ENCODE data around the gene JUNB. TPM values are rescaled to one million over a fixed set of nuclear protein-coding genes. Genes with fewer than 3 reads are reported as not detected.
A peak's percentile ranks its signal among the peaks of the same experiment; 100 is the strongest.

Gene JUNB
- total RNA-seq, 2 donors from 2014 or later = 574 to 618 TPM

- Mint-ChIP-seq H3K4me1 (ENCODE audit: low read depth) (peaks cover 58% of the 10 kb centered on the region), H3K27me3 (ENCODE audit: low read depth) (peaks cover 84% of the 10 kb centered on the region), H3K4me3 (peak overlapping the region; percentile 67 to 78), H3K27ac (no peak overlapping the region), H3K36me3 (ENCODE audit: insufficient read depth in 2 of 2) (peaks cover 0 to 5% of the 10 kb centered on the region in 2 donors), H3K9me3 (no peaks in the 10 kb centered on the region)
- DNase-seq = peak; percentile 27 to 33
- peak; percentile 32 to 56 for ATAC-seq (replicated peaks in 1 of 2)
Measured at GRCh38 chr19:12838886-12839756, 47.8 kb downstream of the JUNB start.

GRCh38 chr19:12840091-12841079 lies 49.1 kb downstream of the JUNB start:
- Mint-ChIP-seq H3K36me3 (ENCODE audit: insufficient read depth in 2 of 2) (peaks cover 0 to 5% of the 10 kb centered on the region in 2 donors), H3K27ac (no peak overlapping the region), H3K4me1 (ENCODE audit: low read depth) (peaks cover 54% of the 10 kb centered on the region), H3K9me3 (no peaks in the 10 kb centered on the region), H3K4me3 (peak overlapping the region; percentile 29 to 78), H3K27me3 (ENCODE audit: low read depth) (peaks cover 82% of the 10 kb centered on the region)
- ATAC-seq (replicated peaks in 1 of 2) (peak; percentile 20 to 37), DNase-seq (peak; percentile 74 to 75)

GRCh38 chr19:12841094-12841493 lies 49.8 kb downstream of the JUNB start:
- H3K27ac Mint-ChIP-seq = no peak overlapping the region
- peak overlapping the region; percentile 58 to 78 for H3K4me3 Mint-ChIP-seq
- DNase-seq (peak; percentile 27 to 51), ATAC-seq (replicated peaks in 1 of 2) (peak in 1 of 2 donors; percentile 9)
- H3K4me1 Mint-ChIP-seq (ENCODE audit: low read depth) = peaks cover 54% of the 10 kb centered on the region
- H3K9me3 Mint-ChIP-seq = no peaks in the 10 kb centered on the region
- H3K27me3 Mint-ChIP-seq (ENCODE audit: low read depth) = peaks cover 77% of the 10 kb centered on the region
- peaks cover 0 to 5% of the 10 kb centered on the region in 2 donors for H3K36me3 Mint-ChIP-seq (ENCODE audit: insufficient read depth in 2 of 2)

GRCh38 chr19:12842511-12842910 lies 51.2 kb downstream of the JUNB start:
- H3K9me3 Mint-ChIP-seq = no peaks in the 10 kb centered on the region
- H3K27ac Mint-ChIP-seq = no peak overlapping the region
- H3K36me3 Mint-ChIP-seq (ENCODE audit: insufficient read depth in 2 of 2) = peaks cover 0 to 5% of the 10 kb centered on the region in 2 donors
- H3K4me1 Mint-ChIP-seq (ENCODE audit: low read depth) = peaks cover 44% of the 10 kb centered on the region
- DNase-seq = no peak
- peaks cover 73% of the 10 kb centered on the region for H3K27me3 Mint-ChIP-seq (ENCODE audit: low read depth)
- ATAC-seq (replicated peaks in 1 of 2) = no peak
- no peak overlapping the region for H3K4me3 Mint-ChIP-seq

Other genes starting within 250 kb of the JUNB start
- 1 to 10 TPM; 6.9 to 9.0 TPM for gene ZNF564, start 240.0 kb upstream of the JUNB start, total RNA-seq
- 10 to 100 TPM; 12.8 to 16.0 TPM for gene ZNF490, start 180.7 kb upstream of the JUNB start, total RNA-seq
- gene ZNF791, start 180.6 kb upstream of the JUNB start, total RNA-seq = 10 to 100 TPM; 19.8 to 21.0 TPM
- 100 to 1,000 TPM in 1 of 2 donors, 10 to 100 TPM in 1; 75.8 to 109 TPM for gene MAN2B1, start 124.7 kb upstream of the JUNB start, total RNA-seq
- gene WDR83, start 124.7 kb upstream of the JUNB start, total RNA-seq = 10 to 100 TPM; 18.4 to 24.0 TPM
- 100 to 1,000 TPM; 140 to 150 TPM for gene DHPS, start 109.6 kb upstream of the JUNB start, total RNA-seq
- not detected for gene GNG14, start 103.5 kb upstream of the JUNB start, total RNA-seq
- gene FBXW9, start 94.9 kb upstream of the JUNB start, total RNA-seq = 1 to 10 TPM; 3.5 to 6.9 TPM
- gene TNPO2, start 67.6 kb upstream of the JUNB start, total RNA-seq = 10 to 100 TPM; 62.6 to 73.2 TPM
- gene TRIR, start 56.8 kb upstream of the JUNB start, total RNA-seq = 100 to 1,000 TPM; 131 to 134 TPM
- gene GET3, start 54.0 kb upstream of the JUNB start, total RNA-seq = 10 to 100 TPM; 42.6 to 43.7 TPM
- not detected for gene BEST2, start 39.7 kb upstream of the JUNB start, total RNA-seq
- 10 to 100 TPM; 38.8 to 41.0 TPM for gene HOOK2, start 15.9 kb upstream of the JUNB start, total RNA-seq
- 100 to 1,000 TPM; 202 to 223 TPM for gene PRDX2, start 10.3 kb downstream of the JUNB start, total RNA-seq
- 10 to 100 TPM; 23.7 to 27.1 TPM for gene THSD8, start 10.6 kb downstream of the JUNB start, total RNA-seq
- gene RNASEH2A, start 15.1 kb downstream of the JUNB start, total RNA-seq = 10 to 100 TPM; 29.6 to 31.1 TPM
- not detected for gene RTBDN, start 43.1 kb downstream of the JUNB start, total RNA-seq
- gene MAST1, start 47.0 kb downstream of the JUNB start, total RNA-seq = 1 to 10 TPM; 5.8 to 6.0 TPM
- 10 to 100 TPM; 34.5 to 39.1 TPM for gene DNASE2, start 90.0 kb downstream of the JUNB start, total RNA-seq
- gene KLF1, start 95.7 kb downstream of the JUNB start, total RNA-seq = under 1 TPM; 0.19 to 0.58 TPM
- gene GCDH, start 99.7 kb downstream of the JUNB start, total RNA-seq = 10 to 100 TPM; 23.2 to 25.1 TPM
- gene SYCE2, start 127.8 kb downstream of the JUNB start, total RNA-seq = 1 to 10 TPM; 3.1 to 4.5 TPM
- gene FARSA, start 142.2 kb downstream of the JUNB start, total RNA-seq = 10 to 100 TPM; 63.4 to 70.4 TPM
- gene CALR, start 147.1 kb downstream of the JUNB start, total RNA-seq = 100 to 1,000 TPM; 458 to 489 TPM
- gene RAD23A, start 154.4 kb downstream of the JUNB start, total RNA-seq = 100 to 1,000 TPM; 159 to 189 TPM
- 10 to 100 TPM; 15.9 to 16.4 TPM for gene GADD45GIP1, start 165.7 kb downstream of the JUNB start, total RNA-seq
- gene DAND5, start 178.1 kb downstream of the JUNB start, total RNA-seq = under 1 TPM; 0.12 to 0.32 TPM
- gene NFIX, start 204.0 kb downstream of the JUNB start, total RNA-seq = 1 to 10 TPM; 2.2 to 2.8 TPM